ENCODE results near the gene UBE2E2.

GRCh38 chr3:23587513-23587912 lies 384.4 kb downstream of the UBE2E2 start:
- TF ChIP-seq, protein P1, sequence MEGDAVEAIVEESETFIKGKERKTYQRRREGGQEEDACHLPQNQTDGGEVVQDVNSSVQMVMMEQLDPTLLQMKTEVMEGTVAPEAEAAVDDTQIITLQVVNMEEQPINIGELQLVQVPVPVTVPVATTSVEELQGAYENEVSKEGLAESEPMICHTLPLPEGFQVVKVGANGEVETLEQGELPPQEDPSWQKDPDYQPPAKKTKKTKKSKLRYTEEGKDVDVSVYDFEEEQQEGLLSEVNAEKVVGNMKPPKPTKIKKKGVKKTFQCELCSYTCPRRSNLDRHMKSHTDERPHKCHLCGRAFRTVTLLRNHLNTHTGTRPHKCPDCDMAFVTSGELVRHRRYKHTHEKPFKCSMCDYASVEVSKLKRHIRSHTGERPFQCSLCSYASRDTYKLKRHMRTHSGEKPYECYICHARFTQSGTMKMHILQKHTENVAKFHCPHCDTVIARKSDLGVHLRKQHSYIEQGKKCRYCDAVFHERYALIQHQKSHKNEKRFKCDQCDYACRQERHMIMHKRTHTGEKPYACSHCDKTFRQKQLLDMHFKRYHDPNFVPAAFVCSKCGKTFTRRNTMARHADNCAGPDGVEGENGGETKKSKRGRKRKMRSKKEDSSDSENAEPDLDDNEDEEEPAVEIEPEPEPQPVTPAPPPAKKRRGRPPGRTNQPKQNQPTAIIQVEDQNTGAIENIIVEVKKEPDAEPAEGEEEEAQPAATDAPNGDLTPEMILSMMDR (IDR thresholded peaks at IDR 0.05; ENCODE audit: low read length), result no peak
- TF ChIP-seq EZH2 (IDR thresholded peaks at IDR 0.05; ENCODE audit: borderline replicate concordance, low read length), result no peak
